Right atrium auricular region (tissue), 2 donors: ENCODE results near the gene ST3GAL4. TPM values are rescaled to one million over a fixed set of nuclear protein-coding genes. Genes with fewer than 3 reads are reported as not detected.

Source experiments
- DNase-seq: peaks from one replicate; pipeline ENCODE4 v3.0.0-alpha.2; 2019; ENCODE audit warnings: low spot score
- H3K27ac ChIP-seq, 2 donors: fragments of 200-600 bp; sonication (generic); 1 replicate in 1 of 2; 2 replicates in 1 of 2; pipeline ENCODE4 v1.5.1; 2016 to 2019
- H3K27me3 ChIP-seq, 2 donors: fragments of 200-600 bp; sonication (generic); one replicate each; pipeline versions ENCODE4 v1.5.1 to v1.6.0; 2017 to 2019
- H3K36me3 ChIP-seq: fragments of 200-600 bp; sonication (generic); one replicate; pipeline ENCODE4 v1.5.1; 2016
- H3K4me1 ChIP-seq, 2 donors: fragments of 200-600 bp; sonication (generic); one replicate each; pipeline versions ENCODE4 v1.5.1 to v1.6.0; 2017 to 2019
- H3K4me3 ChIP-seq, 2 donors: fragments of 200-600 bp; sonication (generic); 1 replicate in 1 of 2; 2 replicates in 1 of 2; pipeline ENCODE4 v1.5.1; 2017 to 2019; ENCODE audit warnings: mild to moderate bottlenecking in 1 of 2, moderate library complexity in 1 of 2
- H3K9me3 ChIP-seq, 2 donors: fragments of 200-600 bp; sonication (generic); one replicate each; pipeline ENCODE4 v1.5.1; 2019
- CTCF ChIP-seq, 2 donors: fragments of 200-600 bp; sonication (generic); IDR thresholded peaks; one replicate each; pipeline ENCODE4 v1.5.1; 2019; ENCODE audit warnings: antibody characterized with exemption in 2 of 2
- total RNA-seq, 2 donors: library from RNA; depleted of rRNA; stranded (reverse); fragments of >200 nt; gene quantifications; one replicate each; pipeline ENCODE4 v1.1.0, GENCODE V29; 2016

The ST3GAL4 gene
- total RNA-seq, 2 donors from 2014 or later: 67.5 to 103 TPM

GRCh38 chr11:126422446-126422845 is 67.0 kb downstream of the ST3GAL4 start:
- Histone ChIP-seq H3K27me3 (no peaks in the 10 kb centered on the region), H3K4me1 (peaks cover 0 to 79% of the 10 kb centered on the region in 2 donors), H3K27ac (peak overlapping the region; percentile 84 to 92), H3K9me3 (no peaks in the 10 kb centered on the region), H3K4me3 (no peak overlapping the region), H3K36me3 (no peaks in the 10 kb centered on the region)
- TF ChIP-seq CTCF (IDR thresholded peaks at IDR 0.05): no peak
- DNase-seq: no peak

GRCh38 chr11:126423154-126423553 is 67.7 kb downstream of the ST3GAL4 start:
- Histone ChIP-seq H3K4me3 (no peak overlapping the region), H3K9me3 (no peaks in the 10 kb centered on the region), H3K27ac (peak overlapping the region; percentile 84 to 92), H3K36me3 (no peaks in the 10 kb centered on the region), H3K27me3 (no peaks in the 10 kb centered on the region), H3K4me1 (peaks cover 0 to 79% of the 10 kb centered on the region in 2 donors)
- DNase-seq: no peak
- no peak for TF ChIP-seq CTCF (IDR thresholded peaks at IDR 0.05)

- no peaks in the 10 kb centered on the region for H3K9me3 ChIP-seq
- H3K4me3 ChIP-seq: no peak overlapping the region
- TF ChIP-seq CTCF (IDR thresholded peaks at IDR 0.05): no peak
- no peaks in the 10 kb centered on the region for H3K27me3 ChIP-seq
- H3K27ac ChIP-seq: peak overlapping the region; percentile 84 to 92
- DNase-seq: no peak
- H3K4me1 ChIP-seq: peaks cover 0 to 76% of the 10 kb centered on the region in 2 donors
- H3K36me3 ChIP-seq: no peaks in the 10 kb centered on the region
Observed at GRCh38 chr11:126423743-126424142, 68.3 kb downstream of the ST3GAL4 start.

- Histone ChIP-seq H3K4me3 (no peak overlapping the region), H3K4me1 (peaks cover 0 to 69% of the 10 kb centered on the region in 2 donors), H3K27ac (peak overlapping the region in 1 of 2 donors; percentile 84), H3K27me3 (no peaks in the 10 kb centered on the region), H3K36me3 (no peaks in the 10 kb centered on the region), H3K9me3 (no peaks in the 10 kb centered on the region)
- no peak for TF ChIP-seq CTCF (IDR thresholded peaks at IDR 0.05)
- DNase-seq: no peak
Observed at GRCh38 chr11:126424471-126425039, 69.1 kb downstream of the ST3GAL4 start.

GRCh38 chr11:126426106-126426505 is 70.6 kb downstream of the ST3GAL4 start:
- DNase-seq: no peak
- Histone ChIP-seq H3K4me1 (peaks cover 0 to 63% of the 10 kb centered on the region in 2 donors), H3K4me3 (no peak overlapping the region), H3K36me3 (no peaks in the 10 kb centered on the region), H3K9me3 (no peaks in the 10 kb centered on the region), H3K27ac (no peak overlapping the region), H3K27me3 (no peaks in the 10 kb centered on the region)
- TF ChIP-seq CTCF (IDR thresholded peaks at IDR 0.05): no peak
